Left cardiac atrium (tissue), 4 donors: ENCODE results near the gene NEK8. TPM values are rescaled to one million over a fixed set of nuclear protein-coding genes. Genes with fewer than 3 reads are reported as not detected.

Experiments
- ATAC-seq, 2 donors: fragments of 200-7000 bp; cut with Tn5 transposase; one replicate each; pipeline ENCODE4 v1.9.1; 2020; ENCODE audit warnings: mild to moderate bottlenecking in 2 of 2, moderate library complexity in 2 of 2
- DNase-seq: peaks from one replicate; pipeline ENCODE4 v3.0.0-alpha.2; 2020
- intact Hi-C, 2 donors: fragments of 100-400 bp; cut with DNase I; formaldehyde crosslinking; loops; one replicate each; pipeline versions ENCODE4 v1.14.1 to v1.15.1; 2022 to 2023
- total RNA-seq, 2 donors: library from RNA; stranded (reverse); fragmentation: NEBNext Ultra II Directional; extraction: Animal tissue kit (Norgen Biotek cat#: 25700); gene quantifications; one replicate each; pipeline ENCODE4 v1.2.1, GENCODE V29; 2021
- donor health status: DM: no; HTN: yes; CAD: no.
- donor health status: DM: no; HTN: yes; CAD: no; lungs with severe emphysema.
- donor health status: DM: yes; HTN: yes; CAD: no.
- donor health status: Dilated cardiomyopathy.

The NEK8 gene
- total RNA-seq, 2 donors from 2014 or later, result 0.85 to 1.3 TPM

DNA sequence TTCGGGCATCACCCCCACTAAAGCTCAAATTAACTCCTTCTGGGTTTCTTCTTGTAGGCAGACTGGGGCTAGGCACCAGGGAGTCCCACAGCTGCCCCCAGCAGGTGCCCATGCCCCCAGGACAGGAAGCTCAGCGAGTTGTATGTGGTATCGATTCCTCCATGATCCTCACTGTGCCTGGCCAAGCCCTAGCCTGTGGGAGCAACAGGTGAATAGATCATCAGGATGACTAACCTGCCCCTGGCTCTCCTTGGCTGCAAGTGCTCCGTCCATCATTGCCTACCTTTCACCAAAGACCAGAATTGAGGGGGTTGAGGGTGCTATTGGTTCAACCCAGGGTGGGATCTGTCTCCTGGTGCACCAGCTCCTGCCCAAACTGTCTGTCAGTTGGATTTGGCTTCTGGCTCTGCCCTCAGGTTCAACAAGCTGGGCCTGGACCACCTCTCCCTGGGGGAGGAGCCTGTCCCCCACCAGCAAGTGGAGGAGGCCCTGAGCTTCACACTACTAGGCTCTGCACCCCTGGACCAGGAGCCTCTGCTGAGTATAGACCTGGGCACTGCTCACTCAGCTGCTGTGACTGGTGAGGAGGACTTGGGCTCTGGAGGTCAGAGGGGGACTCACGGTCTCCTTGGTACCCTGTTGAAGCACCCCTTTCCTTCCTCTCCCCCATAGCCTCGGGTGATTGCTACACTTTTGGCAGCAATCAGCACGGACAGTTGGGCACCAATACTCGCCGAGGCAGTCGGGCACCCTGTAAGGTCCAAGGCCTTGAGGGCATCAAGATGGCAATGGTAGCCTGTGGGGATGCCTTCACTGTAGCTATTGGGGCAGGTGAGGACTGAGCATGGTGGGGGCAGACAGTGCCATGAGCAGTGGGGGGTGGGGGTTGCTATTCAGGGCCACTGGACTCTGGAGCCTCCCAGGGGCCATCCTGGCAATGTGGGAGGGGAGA lies 12.1 kb downstream of the NEK8 start:
- DNase-seq (no peak), ATAC-seq (no peak)
- intact Hi-C loops, result no loop called here

DNA sequence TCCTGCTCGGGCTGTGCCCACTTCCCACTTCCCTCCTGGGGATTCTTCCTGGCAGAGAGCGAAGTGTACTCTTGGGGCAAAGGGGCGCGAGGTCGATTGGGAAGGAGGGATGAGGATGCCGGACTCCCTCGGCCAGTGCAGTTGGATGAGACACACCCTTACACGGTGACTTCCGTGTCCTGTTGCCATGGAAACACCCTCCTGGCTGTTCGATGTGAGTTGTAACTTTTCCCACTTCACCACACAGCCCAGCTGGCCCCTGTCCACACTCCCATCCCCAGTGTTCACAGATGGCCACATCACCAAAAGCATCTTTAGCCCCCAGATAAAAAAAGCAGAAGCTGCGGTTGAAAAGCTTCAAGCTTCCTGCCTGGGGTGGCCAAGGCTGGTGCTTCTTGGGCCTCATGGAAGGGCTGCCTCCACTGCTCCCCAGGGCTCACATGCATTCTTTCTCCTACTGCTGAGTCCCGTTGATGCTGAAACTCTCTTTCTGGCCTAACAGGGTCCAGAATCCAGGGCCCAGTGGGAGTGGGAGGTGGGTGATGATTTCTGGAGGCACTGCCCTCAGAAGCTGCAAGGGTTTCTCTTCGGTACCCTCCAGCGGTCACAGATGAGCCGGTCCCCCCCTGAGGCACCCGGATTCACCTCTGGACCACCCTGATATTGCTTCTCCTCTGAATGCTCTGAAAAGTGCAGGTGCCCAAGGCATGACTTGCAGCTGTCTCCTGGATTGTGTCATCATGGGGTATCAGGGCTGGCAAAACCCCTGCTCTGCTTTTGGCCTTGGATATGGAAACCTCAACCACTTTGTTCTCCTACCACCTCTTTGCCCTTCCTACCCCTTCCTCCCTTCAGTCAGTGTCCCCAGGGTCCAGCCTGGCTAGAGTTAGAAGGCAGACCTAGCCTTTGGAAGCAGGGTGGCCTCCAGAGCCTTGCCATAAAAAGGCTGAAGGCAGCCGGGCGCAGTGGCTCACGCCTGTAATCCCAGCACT lies 13.1 kb downstream of the NEK8 start:
- intact Hi-C loops, result no loop called here
- DNase-seq, result no peak
- no peak for ATAC-seq

- intact Hi-C loops, result no loop called here
- peak; percentile 86 to 93 for ATAC-seq
Observed at GRCh38 chr17:28743243-28744103, 14.9 kb downstream of the NEK8 start, which contains the start of gene TRAF4. Gene TRAF4 (plus strand): TSS chr17:28744011. CDS start chr17:28744113, 102 bp downstream.

GRCh38 chr17:28744104-28744971 lies 15.8 kb downstream of the NEK8 start:
- ATAC-seq (peak; percentile 23 to 35), DNase-seq (peak; percentile 68)

More at GRCh38 chr17:28743243-28744103, 14.9 kb downstream of the NEK8 start, which contains the start of gene TRAF4:
- peak; percentile 88 for DNase-seq

DNA sequence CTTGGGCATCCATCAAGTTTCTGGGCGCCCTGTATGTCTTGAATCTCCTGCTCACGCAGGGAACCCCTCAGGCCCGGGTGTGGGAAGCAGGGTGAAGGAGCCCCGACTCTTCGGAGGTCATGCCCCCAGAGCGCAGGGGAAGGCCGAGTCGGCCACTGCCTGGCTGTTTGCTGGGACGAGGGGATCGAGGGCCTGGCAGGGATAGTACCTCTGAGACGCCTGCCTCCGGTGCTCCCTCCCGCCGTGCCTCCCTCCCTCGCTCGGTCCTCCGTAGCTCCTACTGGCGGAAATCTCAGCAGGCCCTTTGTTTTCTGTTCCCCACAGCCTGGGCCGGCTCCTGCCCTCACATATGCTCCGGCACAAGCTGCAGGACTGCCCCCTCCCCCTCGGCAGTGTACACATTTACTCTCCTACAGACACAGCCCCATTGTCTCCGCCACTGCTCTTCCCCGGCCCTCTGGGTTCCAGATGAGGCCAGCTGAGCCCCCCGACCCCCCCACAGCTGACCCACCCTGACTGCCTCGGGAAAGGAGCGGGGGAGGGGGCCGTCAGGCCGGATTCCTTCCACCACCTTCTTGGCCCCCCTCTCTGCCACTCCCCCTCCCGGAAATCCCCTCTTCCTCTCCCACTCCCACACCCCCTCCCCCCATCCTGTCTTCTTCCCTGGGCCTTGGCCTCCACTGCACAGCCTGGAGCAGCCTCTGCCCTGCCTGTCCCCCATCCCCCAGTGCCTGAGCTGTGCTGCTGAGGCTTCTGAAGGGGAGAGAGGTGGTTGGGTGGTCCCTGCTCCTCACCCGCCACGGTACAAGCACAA lies 16.6 kb downstream of the NEK8 start:
- intact Hi-C loops, result no loop called here
- peak; percentile 52 for DNase-seq
- peak; percentile 9 to 10 for ATAC-seq

More at GRCh38 chr17:28744104-28744971, 15.8 kb downstream of the NEK8 start:
- intact Hi-C loops, result no loop called here

DNA sequence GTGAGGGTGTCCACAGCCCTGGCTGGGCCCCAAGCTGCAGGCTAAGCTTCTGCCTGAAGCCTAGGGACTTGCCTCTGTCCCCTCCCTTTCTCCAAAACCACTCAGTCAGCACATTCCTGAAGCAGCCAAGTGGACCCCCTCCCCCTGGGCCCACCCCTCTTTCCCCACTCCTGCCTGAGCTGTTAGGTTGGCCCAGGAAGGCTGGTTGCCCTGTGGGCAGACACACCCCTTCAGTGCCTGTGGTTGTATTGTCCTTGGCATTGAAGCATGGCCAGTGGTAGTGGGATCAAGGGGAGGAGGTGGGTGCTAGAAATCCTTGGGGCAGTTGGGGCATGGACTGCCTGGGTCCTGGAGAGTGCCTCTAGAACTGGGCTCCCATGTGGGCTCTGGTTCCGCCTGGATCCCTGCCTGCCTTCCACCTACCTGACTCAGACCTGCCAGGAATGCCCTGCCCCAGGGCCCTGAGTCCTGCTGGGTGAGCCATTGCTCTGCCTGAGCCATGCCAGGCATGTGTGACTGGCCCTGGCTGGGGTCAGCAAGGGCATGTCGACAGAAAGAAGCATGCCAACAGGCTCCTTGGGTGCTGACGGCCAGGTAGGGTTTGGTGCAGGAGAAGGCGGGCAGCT lies 17.3 kb downstream of the NEK8 start:
- no peak for DNase-seq
- ATAC-seq, result peak in 1 of 2 donors; percentile 4
- intact Hi-C loops, result no loop called here

DNA sequence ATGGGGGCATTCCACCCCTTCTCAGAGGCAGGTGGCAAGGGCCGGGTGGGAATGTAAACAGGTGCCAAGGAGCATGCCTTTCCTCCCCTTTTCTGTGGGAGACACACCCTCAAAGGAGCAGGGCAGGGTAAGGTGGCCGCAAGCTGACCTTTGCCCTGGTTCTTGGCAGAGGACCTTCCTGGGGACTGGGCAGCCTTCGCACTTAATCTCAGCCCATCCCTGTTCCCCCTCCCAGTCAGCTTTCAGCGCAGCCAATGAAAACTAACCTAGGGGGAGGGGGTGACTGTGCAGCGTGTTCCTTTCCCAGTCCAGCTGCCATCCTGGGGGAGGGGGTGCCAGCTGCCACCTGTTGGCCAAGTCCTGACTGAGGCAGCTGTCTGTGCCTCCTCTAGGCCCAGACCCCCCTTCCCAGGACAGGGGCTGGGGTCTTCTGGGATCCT lies 18.0 kb downstream of the NEK8 start:
- intact Hi-C loops, result no loop called here
- DNase-seq, result no peak
- ATAC-seq, result no peak

GRCh38 chr17:28747051-28747691 lies 18.6 kb downstream of the NEK8 start:
- intact Hi-C loops, result no loop called here
- ATAC-seq (no peak), DNase-seq (no peak)

- intact Hi-C loops, result loop anchor here in 1 of 2 donors (2.0 kb wide), 1 partner anchor 21 kb away; the partner anchor contains the start of gene TLCD1
- ATAC-seq (no peak), DNase-seq (peak; percentile 8)
Observed at GRCh38 chr17:28747801-28748750, 19.5 kb downstream of the NEK8 start.

DNA sequence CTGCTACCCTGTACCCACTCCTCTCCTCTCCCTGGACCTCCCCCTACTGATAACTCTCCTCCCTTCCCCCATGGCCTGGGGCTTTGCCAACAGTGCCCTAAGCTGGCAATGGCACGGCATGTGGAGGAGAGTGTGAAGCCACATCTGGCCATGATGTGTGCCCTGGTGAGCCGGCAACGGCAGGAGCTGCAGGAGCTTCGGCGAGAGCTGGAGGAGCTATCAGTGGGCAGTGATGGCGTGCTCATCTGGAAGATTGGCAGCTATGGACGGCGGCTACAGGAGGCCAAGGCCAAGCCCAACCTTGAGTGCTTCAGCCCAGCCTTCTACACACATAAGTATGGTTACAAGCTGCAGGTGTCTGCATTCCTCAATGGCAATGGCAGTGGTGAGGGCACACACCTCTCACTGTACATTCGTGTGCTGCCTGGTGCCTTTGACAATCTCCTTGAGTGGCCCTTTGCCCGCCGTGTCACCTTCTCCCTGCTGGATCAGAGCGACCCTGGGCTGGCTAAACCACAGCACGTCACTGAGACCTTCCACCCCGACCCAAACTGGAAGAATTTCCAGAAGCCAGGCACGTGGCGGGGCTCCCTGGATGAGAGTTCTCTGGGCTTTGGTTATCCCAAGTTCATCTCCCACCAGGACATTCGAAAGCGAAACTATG lies 20.4 kb downstream of the NEK8 start:
- intact Hi-C loops, result loop anchor here in 1 of 2 donors (2.0 kb wide), 1 partner anchor 22 kb away; the partner anchor contains the start of gene TLCD1
- ATAC-seq (no peak), DNase-seq (no peak)

DNA sequence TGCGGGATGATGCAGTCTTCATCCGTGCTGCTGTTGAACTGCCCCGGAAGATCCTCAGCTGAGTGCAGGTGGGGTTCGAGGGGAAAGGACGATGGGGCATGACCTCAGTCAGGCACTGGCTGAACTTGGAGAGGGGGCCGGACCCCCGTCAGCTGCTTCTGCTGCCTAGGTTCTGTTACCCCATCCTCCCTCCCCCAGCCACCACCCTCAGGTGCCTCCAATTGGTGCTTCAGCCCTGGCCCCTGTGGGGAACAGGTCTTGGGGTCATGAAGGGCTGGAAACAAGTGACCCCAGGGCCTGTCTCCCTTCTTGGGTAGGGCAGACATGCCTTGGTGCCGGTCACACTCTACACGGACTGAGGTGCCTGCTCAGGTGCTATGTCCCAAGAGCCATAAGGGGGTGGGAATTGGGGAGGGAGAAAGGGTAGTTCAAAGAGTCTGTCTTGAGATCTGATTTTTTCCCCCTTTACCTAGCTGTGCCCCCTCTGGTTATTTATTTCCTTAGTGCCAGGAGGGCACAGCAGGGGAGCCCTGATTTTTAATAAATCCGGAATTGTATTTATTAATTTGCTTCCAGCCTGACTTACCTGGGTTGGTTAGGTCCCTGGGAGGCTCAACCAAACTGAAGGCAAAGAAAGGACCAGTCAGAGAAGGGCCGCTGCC lies 21.1 kb downstream of the NEK8 start:
- ATAC-seq (no peak), DNase-seq (no peak)
- intact Hi-C loops, result loop anchor here in 1 of 2 donors (2.0 kb wide), 1 partner anchor 23 kb away; the partner anchor contains the start of gene TLCD1

DNA sequence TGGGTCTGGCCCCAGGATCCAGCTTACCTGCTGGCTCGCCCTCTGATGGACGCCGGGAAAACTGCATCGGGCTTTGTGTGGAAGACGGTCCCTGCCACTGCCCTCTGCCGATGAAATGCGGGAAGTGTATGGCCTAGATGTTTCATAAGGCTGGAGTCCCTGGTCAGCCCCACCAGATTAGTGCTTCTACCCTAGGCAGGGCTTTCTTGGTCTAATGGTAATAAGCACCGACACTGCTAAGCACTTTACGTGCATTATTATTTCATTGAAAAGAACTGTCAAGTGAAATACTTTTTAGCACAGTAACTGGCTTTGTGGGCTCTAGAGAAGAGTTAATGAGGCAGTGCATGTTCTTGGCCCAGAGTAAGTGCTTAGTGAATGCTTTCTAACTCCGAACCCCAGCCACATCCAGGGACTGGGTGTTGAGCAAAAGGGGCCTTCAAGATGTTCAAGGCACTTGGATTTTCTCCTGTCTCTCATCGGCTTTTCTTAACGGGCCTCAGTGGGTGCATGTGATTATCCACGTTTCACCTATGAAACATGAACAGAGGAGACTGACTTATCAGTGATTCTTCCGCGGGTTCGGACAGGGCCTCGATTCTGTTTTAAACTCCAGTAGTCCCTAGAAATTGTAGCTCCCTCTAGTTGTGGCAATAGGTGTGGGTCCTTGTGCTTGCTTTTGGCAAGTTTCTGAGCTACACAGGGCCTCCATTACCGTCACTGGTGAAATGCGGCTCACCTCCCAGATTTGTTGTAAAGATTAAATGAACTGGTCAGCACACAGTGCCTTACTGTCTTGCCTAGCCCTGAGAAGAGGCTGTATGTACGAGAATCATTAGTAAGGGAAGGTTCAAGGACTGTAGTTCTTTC lies 21.8 kb downstream of the NEK8 start:
- ATAC-seq (peak; percentile 69 to 80), DNase-seq (peak; percentile 94)
- intact Hi-C loops, result no loop called here
